Gastrocnemius medialis (tissue), 4 donors: ENCODE measurements around the gene OSBPL10. TPM values are rescaled to one million over a fixed set of nuclear protein-coding genes. Genes with fewer than 3 reads are reported as not detected.

ENCODE experiments used
- ATAC-seq, 2 donors: fragments of 150-250 bp; one replicate each; pipeline ENCODE4 v1.9.1; 2016
- DNase-seq, 2 donors: peaks; one replicate each; pipeline ENCODE4 v3.0.0-alpha.2; 2019
- H3K27ac ChIP-seq, 4 donors: fragments of 200-600 bp; sonication (generic); 1 replicate in 1 of 4; 2 replicates in 3 of 4; pipeline ENCODE4 v1.5.1; 2016 to 2018; ENCODE audit warnings: mild to moderate bottlenecking in 2 of 4, moderate library complexity in 1 of 4
- H3K27me3 ChIP-seq, 3 donors: fragments of 200-600 bp; sonication (generic) in 2 of 3; 1 replicate in 1 of 3; 2 replicates in 2 of 3; pipeline versions ENCODE4 v1.5.1 to v1.6.0; 2016 to 2019; ENCODE audit warnings: mild to moderate bottlenecking in 1 of 3, moderate library complexity in 1 of 3
- H3K36me3 ChIP-seq, 2 donors: fragments of 200-600 bp; sonication (generic) in 1 of 2; one replicate each; pipeline ENCODE4 v1.5.1; 2017 to 2018
- H3K4me1 ChIP-seq, 2 donors: fragments of 200-600 bp; sonication (generic) in 1 of 2; one replicate each; pipeline ENCODE4 v1.5.1; 2016 to 2017; ENCODE audit warnings: mild to moderate bottlenecking in 2 of 2
- H3K4me3 ChIP-seq, 4 donors: fragments of 200-600 bp; sonication (generic) in 3 of 4; 1 replicate in 1 of 4; 2 replicates in 3 of 4; pipeline ENCODE4 v1.5.1; 2016 to 2019; ENCODE audit warnings: mild to moderate bottlenecking in 2 of 4
- H3K9me3 ChIP-seq, 3 donors: fragments of 200-600 bp; sonication (generic) in 2 of 3; 1 replicate in 1 of 3; 2 replicates in 2 of 3; pipeline ENCODE4 v1.5.1; 2016 to 2019
- POLR2A ChIP-seq, 2 donors: fragments of 450-650 bp; IDR thresholded peaks; one replicate each; pipeline ENCODE4 v1.6.1; 2017; ENCODE audit warnings: antibody characterized with exemption in 2 of 2, mild to moderate bottlenecking in 2 of 2, moderate library complexity in 2 of 2
- in situ Hi-C, 4 donors: fragments of 200-750 bp; cut with MboI; loops; one replicate each; pipeline versions ENCODE4 v1.15.0 to v1.8.0; 2017; ENCODE audit warnings: low sequenced_read_pairs in 4 of 4
- intact Hi-C: fragments of 100-400 bp; cut with DNase I; formaldehyde crosslinking; loops from one replicate; pipeline ENCODE4 v1.15.1; 2023; ENCODE audit warnings: low total_unique reads
- total RNA-seq, 4 donors: library from RNA; depleted of rRNA; stranded (reverse); fragments of >200 nt; gene quantifications; one replicate each; pipeline versions ENCODE4 v1.1.0 to v1.2.3, GENCODE V29; 2016
- TF ChIP-seq, protein P1 (sequence below), 5 experiments: fragments of 450-650 bp in 3 of 5; fragments of 200-600 bp in 2 of 5; sonication (generic) in 2 of 5; IDR thresholded peaks in 4 of 5; conservative IDR thresholded peaks in 1 of 5; 1 replicate in 4 of 5; 2 replicates in 1 of 5; pipeline ENCODE4 v1.5.1; 2016 to 2019; ENCODE audit warnings: antibody characterized with exemption in 5 of 5, mild to moderate bottlenecking in 3 of 5, moderate library complexity in 3 of 5

The OSBPL10 gene
- total RNA-seq, 4 donors from 2014 or later: 1.4 to 7.0 (median 3.8) TPM

DNA sequence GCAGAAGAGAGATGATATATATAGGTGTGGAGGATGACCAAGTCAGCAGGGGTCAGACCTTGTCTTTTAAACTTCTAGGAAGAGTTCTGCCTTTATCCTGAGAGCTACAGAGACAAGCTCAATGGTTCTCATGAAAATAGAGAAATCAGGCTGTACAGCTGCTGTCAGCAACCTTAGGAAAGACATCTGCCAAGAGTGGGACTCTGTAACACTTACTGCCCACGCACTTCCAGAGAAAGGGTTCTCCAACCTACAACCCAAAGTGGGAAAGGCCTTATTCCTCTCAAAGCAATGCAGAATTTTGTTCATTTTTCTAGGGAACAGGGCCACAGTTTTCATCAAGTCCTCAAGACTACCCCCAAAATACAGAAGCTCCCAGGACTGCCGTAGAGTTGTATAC is 309.6 kb downstream of the OSBPL10 start:
- in situ Hi-C loops: no loop called here
- Histone ChIP-seq H3K27me3 (no peaks in the 10 kb centered on the region), H3K4me3 (no peak overlapping the region), H3K27ac (no peak overlapping the region), H3K9me3 (no peaks in the 10 kb centered on the region), H3K4me1 (no peaks in the 10 kb centered on the region), H3K36me3 (no peaks in the 10 kb centered on the region)
- TF ChIP-seq, protein P1, sequence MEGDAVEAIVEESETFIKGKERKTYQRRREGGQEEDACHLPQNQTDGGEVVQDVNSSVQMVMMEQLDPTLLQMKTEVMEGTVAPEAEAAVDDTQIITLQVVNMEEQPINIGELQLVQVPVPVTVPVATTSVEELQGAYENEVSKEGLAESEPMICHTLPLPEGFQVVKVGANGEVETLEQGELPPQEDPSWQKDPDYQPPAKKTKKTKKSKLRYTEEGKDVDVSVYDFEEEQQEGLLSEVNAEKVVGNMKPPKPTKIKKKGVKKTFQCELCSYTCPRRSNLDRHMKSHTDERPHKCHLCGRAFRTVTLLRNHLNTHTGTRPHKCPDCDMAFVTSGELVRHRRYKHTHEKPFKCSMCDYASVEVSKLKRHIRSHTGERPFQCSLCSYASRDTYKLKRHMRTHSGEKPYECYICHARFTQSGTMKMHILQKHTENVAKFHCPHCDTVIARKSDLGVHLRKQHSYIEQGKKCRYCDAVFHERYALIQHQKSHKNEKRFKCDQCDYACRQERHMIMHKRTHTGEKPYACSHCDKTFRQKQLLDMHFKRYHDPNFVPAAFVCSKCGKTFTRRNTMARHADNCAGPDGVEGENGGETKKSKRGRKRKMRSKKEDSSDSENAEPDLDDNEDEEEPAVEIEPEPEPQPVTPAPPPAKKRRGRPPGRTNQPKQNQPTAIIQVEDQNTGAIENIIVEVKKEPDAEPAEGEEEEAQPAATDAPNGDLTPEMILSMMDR (IDR thresholded peaks at IDR 0.05 in 4 of 5, conservative IDR thresholded peaks at IDR 0.05 in 1 of 5): no peak
- TF ChIP-seq POLR2A (IDR thresholded peaks at IDR 0.05): no peak
- DNase-seq: no peak
- no peak for ATAC-seq
- intact Hi-C loops: no loop called here

DNA sequence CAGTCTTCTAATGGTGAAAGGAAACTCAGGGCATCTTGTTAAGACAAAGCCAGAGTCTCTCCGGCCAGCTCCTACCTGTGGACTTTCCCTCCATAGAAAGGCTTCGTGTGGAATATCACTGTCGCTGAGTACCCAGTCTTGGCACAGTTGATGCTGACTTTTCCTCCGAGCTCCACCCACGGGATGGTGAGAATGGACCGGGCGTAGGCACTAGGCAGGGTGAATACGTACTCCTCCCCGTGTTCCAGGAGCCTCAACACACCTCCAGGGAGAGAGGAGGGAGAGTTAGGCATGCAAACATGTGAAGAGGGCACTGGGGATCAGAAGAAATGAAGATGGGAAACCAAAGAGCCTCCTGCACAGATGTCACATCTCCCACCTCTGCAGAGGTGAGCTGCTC is 310.3 kb downstream of the OSBPL10 start:
- no peak overlapping the region for H3K27ac ChIP-seq
- intact Hi-C loops: no loop called here
- H3K9me3 ChIP-seq: no peaks in the 10 kb centered on the region
- H3K36me3 ChIP-seq: no peaks in the 10 kb centered on the region
- H3K27me3 ChIP-seq: no peaks in the 10 kb centered on the region
- H3K4me1 ChIP-seq: no peaks in the 10 kb centered on the region
- TF ChIP-seq, protein P1 (IDR thresholded peaks at IDR 0.05 in 4 of 5, conservative IDR thresholded peaks at IDR 0.05 in 1 of 5): no peak
- TF ChIP-seq POLR2A (IDR thresholded peaks at IDR 0.05): no peak
- in situ Hi-C loops: no loop called here
- no peak overlapping the region for H3K4me3 ChIP-seq
- no peak for DNase-seq
- ATAC-seq: no peak

DNA sequence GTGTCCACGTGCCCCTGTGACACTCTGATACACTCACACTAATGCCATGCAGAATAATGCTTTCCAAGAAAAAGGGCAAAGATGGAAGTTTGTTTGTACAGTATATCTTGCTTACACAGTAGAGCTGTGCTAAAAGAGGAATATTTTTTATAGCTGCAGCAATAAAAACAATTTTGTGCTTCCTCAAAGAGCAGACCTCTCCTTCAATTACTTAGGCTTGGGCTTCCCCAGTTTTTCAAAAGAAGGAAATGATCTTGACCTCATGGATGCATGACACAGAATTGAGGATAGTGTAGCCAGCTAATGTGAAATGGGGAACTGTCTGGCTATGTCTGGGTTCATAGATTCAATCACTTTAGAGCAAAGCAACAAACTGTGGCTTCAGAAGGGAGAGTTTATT is 310.9 kb downstream of the OSBPL10 start:
- DNase-seq (no peak), ATAC-seq (no peak)
- no peak for TF ChIP-seq POLR2A (IDR thresholded peaks at IDR 0.05)
- TF ChIP-seq, protein P1 (IDR thresholded peaks at IDR 0.05 in 4 of 5, conservative IDR thresholded peaks at IDR 0.05 in 1 of 5): no peak
- H3K36me3 ChIP-seq: no peaks in the 10 kb centered on the region
- no peaks in the 10 kb centered on the region for H3K4me1 ChIP-seq
- H3K4me3 ChIP-seq: no peak overlapping the region
- H3K27ac ChIP-seq: no peak overlapping the region
- no peaks in the 10 kb centered on the region for H3K9me3 ChIP-seq
- intact Hi-C loops: no loop called here
- no peaks in the 10 kb centered on the region for H3K27me3 ChIP-seq
- in situ Hi-C loops: no loop called here

DNA sequence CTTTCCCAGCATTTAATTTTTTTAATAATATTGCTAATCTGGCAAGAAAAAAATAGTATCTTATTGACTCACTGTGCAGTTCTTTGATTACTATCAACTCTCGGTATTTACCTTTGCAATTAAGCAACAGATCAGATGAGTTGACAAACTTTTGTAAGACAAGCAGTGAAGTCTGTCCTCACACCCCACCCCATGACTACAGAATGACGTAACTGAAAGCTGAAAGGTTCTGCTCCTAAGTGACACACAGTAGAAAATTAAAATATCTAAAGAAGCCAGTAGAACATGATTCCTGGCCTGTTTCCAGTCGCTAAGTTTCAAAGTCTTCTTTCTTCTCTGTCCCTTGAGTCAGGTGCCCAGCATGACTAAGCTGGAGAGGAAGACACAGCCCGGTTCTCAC is 312.8 kb downstream of the OSBPL10 start:
- in situ Hi-C loops: no loop called here

DNA sequence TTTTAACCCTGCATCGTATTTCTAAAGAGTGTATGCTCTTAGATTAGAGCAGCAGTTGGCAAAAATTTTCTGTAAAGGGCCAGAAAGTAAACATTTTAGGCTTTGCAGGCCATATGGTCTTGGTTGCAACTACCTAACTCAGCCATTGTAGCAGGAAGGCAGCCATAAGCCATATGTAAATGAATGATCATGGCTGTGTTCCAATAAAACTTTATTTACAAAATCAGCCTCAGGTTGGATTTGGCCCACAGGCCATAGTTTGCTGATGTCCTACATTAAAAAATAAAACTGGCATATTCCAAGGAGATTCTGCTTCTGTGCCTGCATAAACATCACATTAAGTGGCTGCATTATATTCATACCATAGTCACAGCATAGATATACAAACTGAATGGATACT is 313.5 kb downstream of the OSBPL10 start:
- no peak overlapping the region for H3K27ac ChIP-seq
- no peak overlapping the region for H3K4me3 ChIP-seq
- no peaks in the 10 kb centered on the region for H3K4me1 ChIP-seq
- DNase-seq: no peak
- in situ Hi-C loops: no loop called here
- ATAC-seq: no peak
- intact Hi-C loops: no loop called here
- H3K36me3 ChIP-seq: no peaks in the 10 kb centered on the region
- H3K27me3 ChIP-seq: no peaks in the 10 kb centered on the region
- no peak for TF ChIP-seq POLR2A (IDR thresholded peaks at IDR 0.05)
- TF ChIP-seq, protein P1 (IDR thresholded peaks at IDR 0.05 in 4 of 5, conservative IDR thresholded peaks at IDR 0.05 in 1 of 5): no peak
- H3K9me3 ChIP-seq: no peaks in the 10 kb centered on the region

More for the DNA sequence above, 312.8 kb downstream of the OSBPL10 start:
- TF ChIP-seq, protein P1 (IDR thresholded peaks at IDR 0.05 in 4 of 5, conservative IDR thresholded peaks at IDR 0.05 in 1 of 5): no peak
- TF ChIP-seq POLR2A (IDR thresholded peaks at IDR 0.05): no peak
- intact Hi-C loops: no loop called here
- H3K4me3 ChIP-seq: no peak overlapping the region
- no peaks in the 10 kb centered on the region for H3K36me3 ChIP-seq
- no peak overlapping the region for H3K27ac ChIP-seq
- no peaks in the 10 kb centered on the region for H3K9me3 ChIP-seq
- ATAC-seq: no peak
- DNase-seq: no peak
- no peaks in the 10 kb centered on the region for H3K4me1 ChIP-seq
- no peaks in the 10 kb centered on the region for H3K27me3 ChIP-seq
